A673 (cell line): ENCODE results near the gene SLC6A9.

Source experiments
- EZH2 ChIP-seq: fragments of 200-600 bp; sonication (generic); IDR thresholded peaks from 2 replicates; pipeline ENCODE4 v1.6.1; 2017; ENCODE audit warnings: borderline replicate concordance, low read depth, mild to moderate bottlenecking, mixed read lengths, antibody characterized with exemption, low read length; ENCODE audit not compliant: poor library complexity, severe bottlenecking
- TF ChIP-seq, protein P1 (sequence below): fragments of 300-800, 200-600 bp; sonication (generic); conservative IDR thresholded peaks from 2 replicates; pipeline ENCODE4 v1.5.1; 2017; ENCODE audit warnings: low read depth, mild to moderate bottlenecking, antibody characterized with exemption, low read length, moderate library complexity, mixed read lengths

DNA sequence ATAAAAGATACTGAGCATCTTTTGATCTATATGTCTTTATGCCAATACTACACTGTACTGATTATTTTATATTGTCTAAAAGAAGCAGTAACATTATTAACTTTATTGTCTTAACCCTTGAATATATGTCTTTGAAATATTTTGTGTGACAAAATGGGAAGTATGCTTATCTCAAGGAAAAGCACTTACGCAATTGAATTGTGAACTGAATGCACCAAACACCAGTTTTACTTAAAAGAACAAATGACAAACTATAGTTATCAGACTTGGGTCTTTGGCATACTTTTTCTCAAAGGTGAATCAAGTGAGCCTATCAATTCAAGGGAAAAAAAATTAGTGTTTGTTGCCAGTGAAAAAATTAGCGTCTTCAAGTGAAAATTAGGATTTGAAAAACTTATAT is 9.2 kb upstream of the SLC6A9 start:
- no peak for TF ChIP-seq EZH2
- TF ChIP-seq, protein P1, sequence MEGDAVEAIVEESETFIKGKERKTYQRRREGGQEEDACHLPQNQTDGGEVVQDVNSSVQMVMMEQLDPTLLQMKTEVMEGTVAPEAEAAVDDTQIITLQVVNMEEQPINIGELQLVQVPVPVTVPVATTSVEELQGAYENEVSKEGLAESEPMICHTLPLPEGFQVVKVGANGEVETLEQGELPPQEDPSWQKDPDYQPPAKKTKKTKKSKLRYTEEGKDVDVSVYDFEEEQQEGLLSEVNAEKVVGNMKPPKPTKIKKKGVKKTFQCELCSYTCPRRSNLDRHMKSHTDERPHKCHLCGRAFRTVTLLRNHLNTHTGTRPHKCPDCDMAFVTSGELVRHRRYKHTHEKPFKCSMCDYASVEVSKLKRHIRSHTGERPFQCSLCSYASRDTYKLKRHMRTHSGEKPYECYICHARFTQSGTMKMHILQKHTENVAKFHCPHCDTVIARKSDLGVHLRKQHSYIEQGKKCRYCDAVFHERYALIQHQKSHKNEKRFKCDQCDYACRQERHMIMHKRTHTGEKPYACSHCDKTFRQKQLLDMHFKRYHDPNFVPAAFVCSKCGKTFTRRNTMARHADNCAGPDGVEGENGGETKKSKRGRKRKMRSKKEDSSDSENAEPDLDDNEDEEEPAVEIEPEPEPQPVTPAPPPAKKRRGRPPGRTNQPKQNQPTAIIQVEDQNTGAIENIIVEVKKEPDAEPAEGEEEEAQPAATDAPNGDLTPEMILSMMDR: no peak
